Duodenal mucosa (tissue), 2 donors: ENCODE data around the gene SYT7.

Source experiments
- H3K27ac ChIP-seq: one replicate; pipeline ENCODE4 v1.7.0; 2013; ENCODE audit warnings: low read depth, low read length
- H3K27me3 ChIP-seq, 2 donors: one replicate each; pipeline ENCODE4 v1.7.0; 2013; ENCODE audit warnings: low read length in 2 of 2, control low read depth in 1 of 2; ENCODE audit not compliant: insufficient read depth in 2 of 2, control insufficient read depth in 1 of 2
- H3K36me3 ChIP-seq, 2 donors: one replicate each; pipeline ENCODE4 v1.7.0; 2013; ENCODE audit warnings: low read length in 2 of 2, control low read depth in 1 of 2; ENCODE audit not compliant: insufficient read depth in 2 of 2, control insufficient read depth in 1 of 2
- H3K4me1 ChIP-seq, 2 donors: one replicate each; pipeline ENCODE4 v1.7.0; 2013; ENCODE audit warnings: low read length in 2 of 2, control low read depth in 1 of 2; ENCODE audit not compliant: insufficient read depth in 2 of 2, control insufficient read depth in 1 of 2
- H3K4me3 ChIP-seq, 2 donors: one replicate each; pipeline ENCODE4 v1.7.0; 2013; ENCODE audit warnings: low read length in 2 of 2, low read depth in 1 of 2
- H3K9ac ChIP-seq, 2 donors: one replicate each; pipeline ENCODE4 v1.7.0; 2013; ENCODE audit warnings: low read length in 2 of 2, low read depth in 1 of 2
- H3K9me3 ChIP-seq, 2 donors: one replicate each; pipeline ENCODE4 v1.7.0; 2013; ENCODE audit warnings: low read length in 2 of 2, control low read depth in 1 of 2; ENCODE audit not compliant: control insufficient read depth in 1 of 2

SYT7 gene

GRCh38 chr11:61532134-61533038 lies 48.5 kb downstream of the SYT7 start:
- Histone ChIP-seq H3K9ac (no peak overlapping the region), H3K36me3 (no peaks in the 10 kb centered on the region), H3K27ac (no peak overlapping the region), H3K4me1 (peaks cover 3 to 12% of the 10 kb centered on the region in 2 donors), H3K4me3 (no peak overlapping the region), H3K27me3 (peaks cover 0 to 11% of the 10 kb centered on the region in 2 donors), H3K9me3 (no peaks in the 10 kb centered on the region)

GRCh38 chr11:61531044-61531443 lies 49.8 kb downstream of the SYT7 start:
- no peaks in the 10 kb centered on the region for H3K9me3 ChIP-seq
- peaks cover 3 to 12% of the 10 kb centered on the region in 2 donors for H3K4me1 ChIP-seq
- H3K4me3 ChIP-seq = no peak overlapping the region
- H3K27ac ChIP-seq = no peak overlapping the region
- H3K36me3 ChIP-seq = no peaks in the 10 kb centered on the region
- H3K9ac ChIP-seq = no peak overlapping the region
- H3K27me3 ChIP-seq = peaks cover 7 to 14% of the 10 kb centered on the region in 2 donors

GRCh38 chr11:61529537-61530225 lies 51.2 kb downstream of the SYT7 start:
- Histone ChIP-seq H3K4me1 (peaks cover 1 to 11% of the 10 kb centered on the region in 2 donors), H3K27ac (no peak overlapping the region), H3K9ac (no peak overlapping the region), H3K9me3 (no peaks in the 10 kb centered on the region), H3K36me3 (no peaks in the 10 kb centered on the region), H3K4me3 (no peak overlapping the region), H3K27me3 (peaks cover 7 to 16% of the 10 kb centered on the region in 2 donors)

GRCh38 chr11:61528114-61528513 lies 52.8 kb downstream of the SYT7 start:
- Histone ChIP-seq H3K27me3 (peaks cover 7 to 22% of the 10 kb centered on the region in 2 donors), H3K4me1 (peaks cover 0 to 4% of the 10 kb centered on the region in 2 donors), H3K9ac (no peak overlapping the region), H3K27ac (no peak overlapping the region), H3K9me3 (no peaks in the 10 kb centered on the region), H3K4me3 (no peak overlapping the region), H3K36me3 (no peaks in the 10 kb centered on the region)

- H3K36me3 ChIP-seq = no peaks in the 10 kb centered on the region
- H3K9me3 ChIP-seq = no peaks in the 10 kb centered on the region
- no peak overlapping the region for H3K4me3 ChIP-seq
- peaks cover 0 to 4% of the 10 kb centered on the region in 2 donors for H3K4me1 ChIP-seq
- no peak overlapping the region for H3K27ac ChIP-seq
- H3K9ac ChIP-seq = no peak overlapping the region
- H3K27me3 ChIP-seq = peaks cover 14 to 22% of the 10 kb centered on the region in 2 donors
Observed at GRCh38 chr11:61526956-61527731, 53.7 kb downstream of the SYT7 start.

- Histone ChIP-seq H3K9ac (no peak overlapping the region), H3K4me1 (peaks cover 0 to 4% of the 10 kb centered on the region in 2 donors), H3K36me3 (no peaks in the 10 kb centered on the region), H3K9me3 (no peaks in the 10 kb centered on the region), H3K27ac (no peak overlapping the region), H3K27me3 (peaks cover 14 to 22% of the 10 kb centered on the region in 2 donors), H3K4me3 (no peak overlapping the region)
Observed at GRCh38 chr11:61526229-61526628, 54.6 kb downstream of the SYT7 start.

GRCh38 chr11:61524963-61525587 lies 55.8 kb downstream of the SYT7 start:
- peaks cover 14 to 17% of the 10 kb centered on the region in 2 donors for H3K27me3 ChIP-seq
- no peak overlapping the region for H3K4me3 ChIP-seq
- H3K9ac ChIP-seq = no peak overlapping the region
- no peak overlapping the region for H3K27ac ChIP-seq
- H3K9me3 ChIP-seq = no peaks in the 10 kb centered on the region
- H3K4me1 ChIP-seq = no peaks in the 10 kb centered on the region
- H3K36me3 ChIP-seq = no peaks in the 10 kb centered on the region

- no peak overlapping the region for H3K4me3 ChIP-seq
- H3K27ac ChIP-seq = no peak overlapping the region
- H3K9me3 ChIP-seq = no peaks in the 10 kb centered on the region
- H3K4me1 ChIP-seq = no peaks in the 10 kb centered on the region
- peaks cover 14 to 17% of the 10 kb centered on the region in 2 donors for H3K27me3 ChIP-seq
- no peak overlapping the region for H3K9ac ChIP-seq
- H3K36me3 ChIP-seq = no peaks in the 10 kb centered on the region
Observed at GRCh38 chr11:61524446-61524845, 56.4 kb downstream of the SYT7 start.

GRCh38 chr11:61522881-61523280 lies 58.0 kb downstream of the SYT7 start:
- no peaks in the 10 kb centered on the region for H3K9me3 ChIP-seq
- no peaks in the 10 kb centered on the region for H3K4me1 ChIP-seq
- H3K36me3 ChIP-seq = no peaks in the 10 kb centered on the region
- H3K4me3 ChIP-seq = no peak overlapping the region
- H3K27ac ChIP-seq = no peak overlapping the region
- H3K9ac ChIP-seq = no peak overlapping the region
- H3K27me3 ChIP-seq = peaks cover 14 to 17% of the 10 kb centered on the region in 2 donors
